Neural progenitor cell (in vitro differentiated cells): Measurements from ENCODE around the gene THRAP3. TPM values are rescaled to one million over a fixed set of nuclear protein-coding genes. Genes with fewer than 3 reads are reported as not detected.
"Not testable (repeated sequence)": the region's sequence is repeated elsewhere in the genome, so short reads cannot be mapped to it uniquely, and the experiment has no call there.

ENCODE experiments used
- DNase-seq: peaks from one replicate; pipeline ENCODE4 v3.0.0-alpha.2; 2016; ENCODE audit warnings: low spot score
- H2AFZ ChIP-seq: fragments of 200-600 bp; sonication (generic); replicated peaks from 2 replicates; pipeline ENCODE4 v1.6.1; 2016; ENCODE audit warnings: antibody characterized with exemption
- H3F3A ChIP-seq: fragments of 200-600 bp; sonication (generic); 2 replicates; pipeline ENCODE4 v1.6.1; 2016; ENCODE audit warnings: antibody characterized with exemption, low read depth
- H3K27ac ChIP-seq: fragments of 200-600 bp; sonication (generic); 2 replicates; pipeline ENCODE4 v1.5.1; 2016; ENCODE audit warnings: mild to moderate bottlenecking
- H3K27me3 ChIP-seq: fragments of 200-600 bp; sonication (generic); 2 replicates; pipeline ENCODE4 v1.6.1; 2016; ENCODE audit warnings: mild to moderate bottlenecking, moderate library complexity
- H3K36me3 ChIP-seq: fragments of 200-600 bp; sonication (generic); 2 replicates; pipeline ENCODE4 v1.5.1; 2016
- H3K4me1 ChIP-seq: fragments of 200-600 bp; sonication (generic); 2 replicates; pipeline ENCODE4 v1.6.1; 2016; ENCODE audit warnings: mixed run types
- H3K4me2 ChIP-seq: fragments of 200-600 bp; sonication (generic); 2 replicates; pipeline ENCODE4 v1.6.1; 2016
- H3K4me3 ChIP-seq: fragments of 200-600 bp; sonication (generic); 2 replicates; pipeline ENCODE4 v1.5.1; 2016
- H3K79me2 ChIP-seq: fragments of 200-600 bp; sonication (generic); 2 replicates; pipeline ENCODE4 v1.6.1; 2016; ENCODE audit warnings: low read depth
- H3K9ac ChIP-seq: fragments of 200-600 bp; sonication (generic); 2 replicates; pipeline ENCODE4 v1.6.1; 2016
- H3K9me3 ChIP-seq: fragments of 200-600 bp; sonication (generic); 2 replicates; pipeline ENCODE4 v1.5.1; 2016; ENCODE audit warnings: low read depth
- H4K20me1 ChIP-seq: fragments of 200-600 bp; sonication (generic); 2 replicates; pipeline ENCODE4 v1.6.1; 2016; ENCODE audit warnings: low read depth
- H3K27ac Mint-ChIP-seq: 3 replicates; pipeline ENCODE4 v1.8.0; 2021; ENCODE audit warnings: mixed read lengths
- H3K27me3 Mint-ChIP-seq: 2 replicates; pipeline ENCODE4 v1.8.0; 2022; ENCODE audit warnings: low read depth, mild to moderate bottlenecking, inconsistent platforms, moderate library complexity, mixed read lengths; ENCODE audit not compliant: insufficient read depth
- H3K36me3 Mint-ChIP-seq: 3 replicates; pipeline ENCODE4 v1.8.0; 2021; ENCODE audit warnings: mixed read lengths
- H3K4me1 Mint-ChIP-seq: 3 replicates; pipeline ENCODE4 v1.8.0; 2021; ENCODE audit warnings: mixed read lengths
- H3K4me3 Mint-ChIP-seq: 3 replicates; pipeline ENCODE4 v1.8.0; 2021; ENCODE audit warnings: mild to moderate bottlenecking, moderate library complexity, mixed read lengths
- H3K9me3 Mint-ChIP-seq: 3 replicates; pipeline ENCODE4 v1.8.0; 2020; ENCODE audit warnings: mixed read lengths
- CTCF ChIP-seq: fragments of 200-600 bp; sonication (generic); IDR thresholded peaks from 2 replicates; pipeline ENCODE4 v1.5.1; 2017; ENCODE audit warnings: antibody characterized with exemption, mild to moderate bottlenecking
- EZH2 ChIP-seq: fragments of 200-600 bp; sonication (generic); IDR thresholded peaks from 2 replicates; pipeline ENCODE4 v1.6.1; 2017; ENCODE audit warnings: antibody characterized with exemption, mild to moderate bottlenecking, moderate library complexity
- EZH2phosphoT487 ChIP-seq: fragments of 200-600 bp; sonication (generic); IDR thresholded peaks from 2 replicates; pipeline ENCODE4 v1.6.1; 2017; ENCODE audit warnings: antibody characterized with exemption
- total RNA-seq: library from RNA; depleted of rRNA; stranded (reverse); fragments of >200 nt; gene quantifications from 2 replicates; pipeline ENCODE4 v1.2.3, GENCODE V29; 2015; ENCODE audit warnings: low replicate concordance

Gene THRAP3
- total RNA-seq, 1 donor from 2014 or later: 138 TPM

- peak overlapping the region; percentile 98 for H3K27ac Mint-ChIP-seq
- Histone ChIP-seq H3K27me3 (no peaks in the 10 kb centered on the region), H3K4me2 (peak overlapping the region; percentile 48), H3K9me3 (no peaks in the 10 kb centered on the region), H3F3A (peaks cover 11% of the 10 kb centered on the region), H3K4me3 (no peak overlapping the region), H3K9ac (no peak overlapping the region), H3K36me3 (no peaks in the 10 kb centered on the region), H2AFZ (peak overlapping the region; percentile 52), H3K79me2 (no peaks in the 10 kb centered on the region), H4K20me1 (no peaks in the 10 kb centered on the region), H3K4me1 (no peaks in the 10 kb centered on the region), H3K27ac (peak overlapping the region; percentile 34)
- no peaks in the 10 kb centered on the region for H3K9me3 Mint-ChIP-seq
- peak; percentile 92 for DNase-seq
- peaks cover 2% of the 10 kb centered on the region for H3K36me3 Mint-ChIP-seq
- H3K4me3 Mint-ChIP-seq: peak overlapping the region; percentile 68
- TF ChIP-seq CTCF: peak; percentile 85
- TF ChIP-seq EZH2: no peak
- peaks cover 6% of the 10 kb centered on the region for H3K27me3 Mint-ChIP-seq
- peaks cover 11% of the 10 kb centered on the region for H3K4me1 Mint-ChIP-seq
These were observed 36.2 kb upstream of the THRAP3 start for GRCh38 chr1:36187800-36188593.

GRCh38 chr1:36196805-36197204 lies 27.4 kb upstream of the THRAP3 start:
- not testable (repeated sequence) for H3K4me2 ChIP-seq, H3K4me3 ChIP-seq, H3K4me1 Mint-ChIP-seq, H3K27me3 Mint-ChIP-seq, H3K9me3 ChIP-seq, H3K79me2 ChIP-seq, H3K9me3 Mint-ChIP-seq, DNase-seq, H4K20me1 ChIP-seq, H3K27me3 ChIP-seq, H2AFZ ChIP-seq, H3K36me3 ChIP-seq, H3K27ac ChIP-seq, H3K27ac Mint-ChIP-seq, H3K4me1 ChIP-seq, H3K9ac ChIP-seq, H3K36me3 Mint-ChIP-seq, H3F3A ChIP-seq, H3K4me3 Mint-ChIP-seq

- Histone ChIP-seq H3K27ac (no peak overlapping the region), H3K79me2 (no peaks in the 10 kb centered on the region), H3K9me3 (no peaks in the 10 kb centered on the region), H3K4me2 (no peak overlapping the region), H4K20me1 (no peaks in the 10 kb centered on the region), H2AFZ (no peak overlapping the region), H3K9ac (no peak overlapping the region), H3K36me3 (no peaks in the 10 kb centered on the region), H3K4me3 (no peak overlapping the region), H3F3A (peaks cover 7% of the 10 kb centered on the region), H3K27me3 (no peaks in the 10 kb centered on the region), H3K4me1 (peaks cover 4% of the 10 kb centered on the region)
- DNase-seq: no peak
- TF ChIP-seq EZH2: no peak
- no peak for TF ChIP-seq EZH2phosphoT487
- peaks cover 3% of the 10 kb centered on the region for H3K27me3 Mint-ChIP-seq
- H3K36me3 Mint-ChIP-seq: no peaks in the 10 kb centered on the region
- H3K27ac Mint-ChIP-seq: peak overlapping the region; percentile 70
- H3K4me1 Mint-ChIP-seq: peaks cover 4% of the 10 kb centered on the region
- no peak overlapping the region for H3K4me3 Mint-ChIP-seq
- H3K9me3 Mint-ChIP-seq: no peaks in the 10 kb centered on the region
These were observed 25.6 kb upstream of the THRAP3 start for GRCh38 chr1:36198641-36199040.

- Histone ChIP-seq H3F3A (peaks cover 16% of the 10 kb centered on the region), H3K27me3 (no peaks in the 10 kb centered on the region), H3K4me3 (no peak overlapping the region), H3K4me1 (peaks cover 13% of the 10 kb centered on the region), H3K4me2 (no peak overlapping the region), H3K9ac (no peak overlapping the region), H3K79me2 (no peaks in the 10 kb centered on the region), H3K9me3 (no peaks in the 10 kb centered on the region), H3K27ac (no peak overlapping the region), H2AFZ (peak overlapping the region; percentile 13), H4K20me1 (no peaks in the 10 kb centered on the region), H3K36me3 (no peaks in the 10 kb centered on the region)
- no peaks in the 10 kb centered on the region for H3K36me3 Mint-ChIP-seq
- H3K4me3 Mint-ChIP-seq: no peak overlapping the region
- no peak overlapping the region for H3K27ac Mint-ChIP-seq
- peaks cover 12% of the 10 kb centered on the region for H3K4me1 Mint-ChIP-seq
- TF ChIP-seq EZH2: no peak
- TF ChIP-seq CTCF: no peak
- TF ChIP-seq EZH2phosphoT487: no peak
- H3K27me3 Mint-ChIP-seq: peaks cover 3% of the 10 kb centered on the region
- DNase-seq: no peak
- H3K9me3 Mint-ChIP-seq: no peaks in the 10 kb centered on the region
These were observed 24.1 kb upstream of the THRAP3 start for GRCh38 chr1:36199934-36200741.
